Measurements from ENCODE around the gene TESMIN.
A peak's percentile ranks its signal among the peaks of the same experiment; 100 is the strongest.

TESMIN gene

DNA sequence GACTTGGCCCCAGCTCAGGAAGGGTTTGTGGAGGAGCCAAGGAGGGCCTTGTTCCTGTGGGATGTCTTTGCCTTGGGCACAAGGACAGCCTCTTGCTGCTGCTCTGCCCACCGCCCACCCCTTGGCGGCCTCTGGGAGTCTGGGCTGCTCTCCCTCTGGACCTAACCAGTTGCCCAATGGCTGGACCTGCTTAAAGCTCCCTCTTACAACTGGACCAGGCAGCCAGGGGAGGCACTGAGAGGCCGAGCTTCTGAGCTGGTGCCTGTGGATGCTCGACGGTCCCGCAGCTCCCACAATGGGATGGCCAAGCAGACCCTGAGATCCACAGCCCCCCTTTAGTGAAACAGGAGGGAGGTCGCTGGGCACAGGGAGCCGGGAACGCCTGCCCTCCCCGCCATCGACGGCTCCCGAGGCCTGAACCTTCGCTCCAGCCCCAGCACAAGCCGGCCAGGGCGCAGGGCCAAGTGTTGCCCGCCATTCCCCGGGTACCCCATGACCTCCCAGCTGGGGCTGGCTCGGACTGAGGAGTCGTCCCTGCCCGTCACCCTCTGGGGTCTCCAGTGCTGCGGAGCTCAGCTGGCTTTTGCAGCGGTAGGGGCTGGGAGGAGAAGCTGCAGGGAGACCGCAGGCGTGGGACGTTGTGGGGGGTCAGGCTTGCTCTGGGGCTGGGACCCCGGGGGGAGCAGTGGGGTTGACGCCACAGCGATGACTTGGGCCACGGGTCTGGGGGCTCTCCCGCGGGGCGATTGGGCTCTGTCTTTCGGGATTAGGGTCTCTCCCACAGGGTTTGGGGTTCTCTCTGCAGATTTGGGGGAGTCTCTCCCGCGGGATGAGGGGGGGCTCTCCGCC, 67.6 kb downstream of the TESMIN start:
- no peak for DNase-seq (ENCODE audit: low read depth, low spot score)

GRCh38 chr11:68683121-68683520, 68.2 kb downstream of the TESMIN start:
- no peak for DNase-seq (ENCODE audit: low read depth, low spot score)

DNA sequence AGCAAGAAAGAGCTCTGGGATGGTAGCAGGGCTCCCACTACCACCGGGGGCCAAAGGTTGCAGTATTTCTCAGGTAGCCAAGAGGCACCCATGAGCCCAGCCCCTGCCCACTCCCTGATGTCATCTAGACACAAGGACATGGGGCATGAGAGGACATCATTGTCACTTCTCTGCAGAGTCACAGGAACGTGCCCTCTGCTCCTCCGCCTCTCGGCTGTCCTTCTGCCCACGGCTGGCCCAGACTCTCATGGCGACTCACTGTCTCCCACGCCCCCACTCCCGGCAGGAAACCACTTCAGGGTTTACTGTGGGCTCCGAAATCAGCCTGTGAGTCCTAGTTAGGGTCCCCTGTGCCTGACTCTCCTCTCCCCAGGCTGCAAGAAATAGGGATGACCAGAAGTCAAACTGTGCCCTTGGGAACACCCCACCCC, 68.8 kb downstream of the TESMIN start:
- DNase-seq (ENCODE audit: low read depth, low spot score), result no peak

GRCh38 chr11:68680541-68681231, 70.6 kb downstream of the TESMIN start:
- DNase-seq (ENCODE audit: low read depth, low spot score), result no peak

GRCh38 chr11:68678031-68678441, 73.3 kb downstream of the TESMIN start:
- DNase-seq (ENCODE audit: low read depth, low spot score), result no peak

- DNase-seq (ENCODE audit: low read depth, low spot score), result no peak
Observed at GRCh38 chr11:68677432-68677831, 73.9 kb downstream of the TESMIN start.

DNA sequence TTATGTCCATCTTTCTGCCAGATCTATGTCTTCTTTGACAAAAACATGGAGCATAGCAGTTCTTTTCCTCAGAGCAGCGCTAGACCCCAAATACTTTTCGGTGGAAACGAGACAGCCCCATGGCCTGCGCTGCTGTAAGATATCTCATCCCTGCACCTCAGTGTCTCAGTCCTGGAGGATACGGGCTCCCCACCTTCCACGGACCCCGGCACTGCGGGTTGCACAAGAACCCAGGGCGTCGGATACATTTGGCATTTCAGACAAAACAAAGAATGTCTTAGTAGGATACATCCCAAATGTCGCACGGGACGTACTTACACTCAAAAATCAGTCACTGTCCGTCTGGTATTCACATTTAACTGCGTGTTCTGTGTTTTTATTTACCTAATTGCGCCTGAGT, 76.9 kb downstream of the TESMIN start:
- no peak for DNase-seq (ENCODE audit: low read depth, low spot score)

DNA sequence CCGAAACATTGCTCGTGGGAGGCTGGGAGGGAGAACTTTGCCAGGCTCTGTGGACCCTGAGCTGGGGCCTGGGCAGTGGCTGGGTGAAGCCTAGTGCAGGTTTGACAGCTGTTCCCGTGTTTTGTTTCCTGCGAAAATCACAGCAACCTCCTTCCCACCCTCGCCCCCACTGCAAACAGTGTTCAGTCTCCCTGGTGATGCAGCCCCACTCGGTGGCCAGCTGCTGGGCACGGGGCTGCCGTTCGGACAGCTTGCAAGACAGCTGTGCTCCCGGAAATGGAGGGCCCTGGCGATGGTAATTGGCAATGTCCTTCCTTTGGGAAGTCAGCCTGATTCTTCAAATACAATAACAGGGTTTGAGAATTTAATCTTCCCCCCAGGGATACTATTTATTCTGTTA, 77.3 kb downstream of the TESMIN start:
- DNase-seq (ENCODE audit: low read depth, low spot score), result no peak

- DNase-seq (ENCODE audit: low read depth, low spot score), result no peak
Observed at GRCh38 chr11:68673306-68673945, 77.9 kb downstream of the TESMIN start.

DNA sequence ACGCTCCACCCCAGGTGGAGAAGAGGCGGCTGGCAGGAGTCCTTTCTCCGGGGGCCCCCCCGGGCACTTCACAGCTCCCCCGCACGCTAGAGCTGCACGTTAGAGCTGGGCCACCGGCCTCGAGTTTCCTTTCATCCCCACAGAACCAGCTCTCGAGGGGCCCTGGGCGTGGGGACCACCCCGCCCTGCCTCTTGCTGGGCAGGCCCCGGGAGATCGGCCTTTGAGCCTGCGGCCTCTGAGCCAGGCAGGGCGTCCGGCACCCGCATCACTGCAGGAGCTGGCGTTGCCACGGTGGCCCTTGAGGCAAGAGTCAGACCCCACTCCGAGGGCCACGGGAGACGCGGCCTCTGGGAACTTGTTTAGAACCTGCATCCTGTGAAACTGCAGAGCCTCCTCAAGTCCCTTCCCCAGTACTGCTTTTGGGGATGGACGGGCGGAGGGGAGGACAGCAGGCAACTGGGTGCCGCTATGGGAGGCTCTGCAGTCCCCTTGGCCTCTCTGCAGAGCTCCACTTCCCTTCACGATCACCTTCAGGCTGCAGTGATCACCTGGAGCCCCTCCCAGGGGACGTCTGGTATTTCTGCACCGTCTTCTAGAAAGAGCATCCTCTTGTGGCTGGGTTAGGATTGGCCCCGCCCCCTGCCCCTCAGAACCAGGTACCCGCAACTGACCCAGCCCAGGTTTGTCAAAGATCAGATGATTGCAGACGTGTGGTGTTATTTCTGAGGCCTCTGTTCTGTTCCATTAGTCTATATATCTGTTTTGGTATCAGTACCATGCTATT, 80.9 kb downstream of the TESMIN start:
- peak; percentile 35 for DNase-seq (ENCODE audit: low read depth, low spot score)

DNA sequence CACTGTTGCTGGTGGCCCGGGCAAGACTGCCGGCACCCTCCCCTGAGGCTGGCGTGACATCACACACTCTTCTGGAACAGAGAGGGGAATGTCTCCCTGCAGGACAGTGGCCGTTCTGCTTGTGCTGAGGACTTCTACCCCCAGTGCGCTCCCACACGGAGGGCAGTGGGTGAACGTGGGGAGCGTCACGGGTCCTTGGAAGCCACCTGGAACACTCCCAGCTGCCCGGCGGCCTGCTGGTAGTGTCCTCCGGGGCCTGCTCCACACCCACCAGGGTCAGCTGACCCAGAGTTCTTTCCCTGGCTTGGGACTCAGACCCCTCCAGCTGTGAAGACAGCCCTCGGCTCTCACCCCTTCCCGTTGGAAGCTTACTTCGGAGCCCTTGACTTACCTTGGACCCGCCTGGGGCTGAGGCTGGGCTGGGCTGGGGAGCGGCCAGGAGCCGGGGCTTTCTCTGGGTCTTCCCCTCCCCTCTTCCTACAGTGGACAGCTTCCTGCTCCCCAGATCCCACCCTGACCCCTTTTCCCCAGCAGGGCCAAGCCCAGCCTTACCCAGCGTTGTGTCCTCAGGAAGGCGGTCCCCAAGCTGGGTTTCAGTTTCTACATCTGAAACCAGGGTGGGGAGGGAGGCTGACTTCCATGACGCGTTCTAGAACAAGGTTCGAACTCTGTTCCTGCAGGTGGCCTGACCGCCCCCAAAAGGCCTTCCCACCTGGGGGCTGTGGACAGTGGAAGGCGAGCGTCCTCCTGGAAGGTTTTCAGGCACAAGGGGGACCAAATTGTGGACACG, 81.8 kb downstream of the TESMIN start:
- DNase-seq (ENCODE audit: low read depth, low spot score), result no peak

DNA sequence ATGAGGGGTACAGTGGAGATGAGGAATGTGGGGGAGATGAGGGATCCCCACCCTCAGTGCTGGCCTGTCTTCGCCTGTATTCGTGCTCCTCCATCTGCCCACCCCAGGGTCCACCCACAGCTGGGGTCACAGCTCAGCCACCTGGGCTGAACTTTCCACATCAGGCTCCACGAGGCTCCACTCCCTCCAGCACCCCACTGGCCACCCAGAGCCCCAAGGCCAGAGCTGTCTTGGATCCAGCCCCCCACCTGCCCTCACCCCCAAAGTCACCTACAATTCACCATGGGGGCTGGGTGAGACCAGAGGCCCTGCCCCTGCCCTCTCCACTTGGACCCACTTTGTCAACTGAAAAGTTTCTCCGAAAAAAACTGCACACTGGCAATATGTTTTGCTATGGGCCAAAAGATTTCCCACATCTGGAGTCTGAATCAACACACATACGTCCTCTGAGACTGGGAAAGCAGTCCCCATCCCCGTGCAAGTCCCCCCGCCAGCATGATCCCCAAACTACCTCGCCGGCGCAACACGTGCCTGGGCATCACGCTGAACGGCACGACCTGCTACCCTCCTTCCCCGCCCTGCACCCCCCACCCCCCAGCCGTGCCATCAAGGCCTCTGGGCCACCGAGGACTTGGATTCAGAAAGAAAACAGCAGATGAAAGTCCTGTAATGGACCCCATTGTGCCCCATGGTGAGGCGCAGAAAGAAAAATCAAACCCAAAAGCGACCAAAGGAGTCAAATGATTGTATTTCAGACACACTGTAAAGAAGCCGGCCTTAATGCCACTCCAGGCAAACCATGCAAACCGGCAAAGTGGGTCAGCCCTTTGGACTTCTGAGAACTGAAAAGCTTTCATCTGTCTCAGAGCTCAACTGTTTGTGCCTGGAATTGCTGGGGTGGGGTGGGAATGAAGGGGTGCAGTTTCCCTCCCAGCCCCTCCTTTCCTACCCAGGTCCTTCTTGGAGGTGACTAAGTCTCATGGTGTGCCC, 83.5 kb downstream of the TESMIN start:
- DNase-seq (ENCODE audit: low read depth, low spot score), result no peak

- no peak for DNase-seq (ENCODE audit: low read depth, low spot score)
Observed at GRCh38 chr11:68666849-68667248, 84.5 kb downstream of the TESMIN start.

- no peak for DNase-seq (ENCODE audit: low read depth, low spot score)
Observed at GRCh38 chr11:68665436-68665835, 85.9 kb downstream of the TESMIN start.

DNA sequence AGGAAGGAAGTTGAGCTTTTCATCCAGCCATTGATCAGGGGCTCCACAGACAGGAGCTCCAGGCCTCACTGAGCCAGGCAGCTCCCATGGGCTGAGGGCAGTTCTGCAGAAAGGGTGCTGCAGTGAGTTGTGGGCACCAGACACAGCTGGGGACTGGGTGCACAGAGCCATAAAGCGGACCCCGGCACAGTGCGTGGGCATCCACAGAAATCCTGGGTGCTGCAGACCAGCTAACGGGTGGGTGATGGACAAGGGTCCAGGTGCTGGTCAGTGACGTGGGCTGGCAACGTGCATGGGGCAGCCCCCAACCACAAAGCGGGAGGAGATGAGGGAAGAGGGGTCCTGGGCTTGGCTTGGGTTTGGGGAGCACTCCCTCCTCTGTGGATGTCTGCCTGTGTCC, 86.4 kb downstream of the TESMIN start:
- no peak for DNase-seq (ENCODE audit: low read depth, low spot score)

GRCh38 chr11:68664141-68664540, 87.2 kb downstream of the TESMIN start:
- DNase-seq (ENCODE audit: low read depth, low spot score), result no peak

- no peak for DNase-seq (ENCODE audit: low read depth, low spot score)
Observed at GRCh38 chr11:68663482-68664010, 87.8 kb downstream of the TESMIN start.

DNA sequence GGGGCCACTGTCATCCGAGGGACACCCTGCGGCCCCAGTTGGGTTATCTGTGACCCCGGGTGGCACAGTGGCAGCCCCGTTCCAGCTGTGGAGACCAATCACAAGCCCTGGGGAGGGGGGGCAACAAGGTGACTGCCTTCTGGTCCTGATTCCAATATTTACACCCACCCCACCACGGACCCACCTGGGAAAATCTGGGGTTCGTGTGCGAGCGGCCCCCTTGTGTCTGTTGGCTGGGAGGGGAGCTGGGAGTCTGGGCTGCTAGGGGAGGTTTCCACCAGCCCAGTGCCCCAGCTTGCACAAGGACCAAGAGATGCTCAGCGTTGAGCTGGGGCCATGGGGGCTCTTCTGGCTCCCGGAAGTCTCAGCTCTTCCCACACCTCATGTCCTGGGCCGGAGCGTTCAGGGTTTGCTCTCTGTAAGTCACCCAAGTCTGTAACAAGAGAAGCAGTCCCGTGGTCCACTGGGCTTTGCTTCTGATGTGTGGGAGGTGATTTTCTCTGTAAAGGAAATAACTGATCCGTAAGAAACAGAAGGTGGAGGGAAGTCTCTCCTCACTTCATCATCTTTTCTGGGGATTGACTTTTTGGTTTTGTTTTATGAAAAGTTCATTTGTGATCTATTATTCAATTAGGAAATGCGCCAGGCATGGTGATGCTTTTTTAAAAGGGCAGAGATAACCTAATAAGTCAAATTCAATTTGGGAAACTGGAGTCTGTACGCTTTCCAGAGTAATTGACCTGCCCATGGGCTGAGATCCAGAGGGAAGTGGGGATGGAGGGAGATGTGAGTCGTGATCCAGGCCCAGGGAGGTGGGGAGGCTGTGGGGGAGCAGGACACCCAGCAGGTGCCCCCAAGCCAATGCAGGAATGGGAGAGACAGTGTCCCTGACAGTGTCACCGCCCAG, 89.4 kb downstream of the TESMIN start:
- DNase-seq (ENCODE audit: low read depth, low spot score), result no peak

Measured in iPS DF 19.7 (cell line).